ENCODE results near the gene CUEDC2.

- TF ChIP-seq CTCF (IDR thresholded peaks at IDR 0.05) (no peak), ZFX (IDR thresholded peaks at IDR 0.05; ENCODE audit: borderline replicate concordance) (no peak)
These were observed 13.6 kb downstream of the CUEDC2 start, which contains the start of gene PSD for GRCh38 chr10:102418622-102419268.

Data from 22Rv1 (cell line).